Measurements from ENCODE around the gene PPFIA3.
"Not testable (repeated sequence)": the region's sequence is repeated elsewhere in the genome, so short reads cannot be mapped to it uniquely, and the experiment has no call there.

PPFIA3 gene

GRCh38 chr19:49125025-49125731, 5.8 kb downstream of the PPFIA3 start:
- no peak for DNase-seq (ENCODE audit: low read depth)

DNA sequence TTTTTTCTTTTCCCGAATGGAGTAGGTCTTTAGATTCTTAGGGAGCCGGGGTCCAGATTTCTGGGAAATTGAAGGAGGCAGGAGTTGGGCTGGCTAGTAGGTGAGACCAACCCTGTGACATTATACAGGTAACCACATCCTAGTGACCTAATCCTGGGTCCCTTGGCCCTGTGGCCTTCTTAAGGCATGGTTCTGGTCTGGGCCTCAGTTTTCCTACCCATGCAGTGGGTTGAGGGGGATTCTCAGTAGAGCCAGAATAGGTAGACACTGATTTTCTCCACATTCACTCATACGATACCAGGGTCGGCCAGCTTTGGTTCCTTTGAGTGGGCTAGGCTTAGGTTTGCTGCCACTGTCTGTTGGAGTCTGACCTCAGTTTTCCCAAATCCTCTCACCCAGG, 7.2 kb downstream of the PPFIA3 start:
- DNase-seq (ENCODE audit: low read depth) = no peak

GRCh38 chr19:49127225-49127624, 7.9 kb downstream of the PPFIA3 start:
- DNase-seq (ENCODE audit: low read depth) = not testable (repeated sequence)

- DNase-seq (ENCODE audit: low read depth) = peak; percentile 86
Measured at GRCh38 chr19:49127674-49128544, 8.6 kb downstream of the PPFIA3 start.

GRCh38 chr19:49128545-49129237, 9.3 kb downstream of the PPFIA3 start:
- DNase-seq (ENCODE audit: low read depth) = no peak

DNA sequence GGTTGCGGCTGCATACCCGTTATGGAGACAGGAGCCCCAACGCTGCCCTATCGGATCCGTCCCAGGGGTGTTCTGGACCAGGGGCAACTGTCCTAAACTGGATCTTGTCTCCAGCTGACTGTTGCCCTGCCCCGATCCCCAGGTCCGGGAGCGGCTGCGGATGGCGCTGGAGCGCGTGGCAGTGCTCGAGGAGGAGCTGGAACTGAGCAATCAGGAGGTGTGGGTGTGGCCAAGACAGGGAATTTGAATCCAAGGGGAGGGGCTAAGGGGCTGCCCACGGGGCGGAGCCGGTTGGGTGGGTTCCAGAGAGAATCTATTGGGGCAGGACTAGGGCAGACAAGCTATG, 9.9 kb downstream of the PPFIA3 start:
- DNase-seq (ENCODE audit: low read depth) = no peak

GRCh38 chr19:49130325-49130724, 11.0 kb downstream of the PPFIA3 start:
- no peak for DNase-seq (ENCODE audit: low read depth)

GRCh38 chr19:49132974-49133609, 13.7 kb downstream of the PPFIA3 start:
- DNase-seq (ENCODE audit: low read depth) = no peak

DNA sequence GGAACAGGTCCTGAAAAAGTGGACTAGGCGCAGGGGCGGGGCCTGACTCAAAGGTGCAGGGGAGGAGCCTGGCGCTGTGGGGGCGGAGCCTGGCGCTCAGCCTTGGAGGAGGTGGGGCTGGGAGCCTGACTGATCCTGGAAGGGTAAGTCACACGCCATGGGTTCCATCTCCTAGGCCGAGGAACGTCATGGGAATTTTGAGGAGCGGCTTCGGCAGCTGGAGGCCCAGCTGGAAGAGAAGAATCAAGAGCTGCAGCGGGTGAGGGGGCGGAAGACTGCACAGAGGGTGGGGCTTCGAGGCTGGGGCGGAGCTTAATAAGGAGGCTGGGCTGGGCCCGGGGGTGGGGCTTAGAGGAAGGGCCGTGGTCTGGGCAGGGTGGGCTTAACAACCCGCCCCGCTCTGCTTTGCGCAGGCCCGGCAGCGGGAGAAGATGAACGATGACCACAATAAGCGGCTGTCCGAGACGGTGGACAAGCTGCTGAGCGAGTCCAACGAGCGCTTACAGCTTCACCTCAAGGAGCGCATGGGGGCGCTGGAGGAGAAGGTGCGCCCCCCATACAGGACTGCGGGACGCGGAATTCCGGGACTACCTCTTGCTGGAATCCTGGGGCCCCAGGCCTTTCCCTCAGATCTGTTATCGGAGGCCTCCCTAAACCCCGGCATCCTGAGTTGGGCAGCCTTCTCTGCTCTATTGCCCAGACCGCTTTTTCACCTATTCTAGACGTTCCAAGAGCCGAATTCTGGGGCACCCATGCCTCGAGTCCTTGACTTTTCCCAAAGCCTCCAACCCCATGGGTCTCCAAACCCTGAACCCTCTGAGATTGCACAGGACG, 14.5 kb downstream of the PPFIA3 start:
- no peak for DNase-seq (ENCODE audit: low read depth)

DNA sequence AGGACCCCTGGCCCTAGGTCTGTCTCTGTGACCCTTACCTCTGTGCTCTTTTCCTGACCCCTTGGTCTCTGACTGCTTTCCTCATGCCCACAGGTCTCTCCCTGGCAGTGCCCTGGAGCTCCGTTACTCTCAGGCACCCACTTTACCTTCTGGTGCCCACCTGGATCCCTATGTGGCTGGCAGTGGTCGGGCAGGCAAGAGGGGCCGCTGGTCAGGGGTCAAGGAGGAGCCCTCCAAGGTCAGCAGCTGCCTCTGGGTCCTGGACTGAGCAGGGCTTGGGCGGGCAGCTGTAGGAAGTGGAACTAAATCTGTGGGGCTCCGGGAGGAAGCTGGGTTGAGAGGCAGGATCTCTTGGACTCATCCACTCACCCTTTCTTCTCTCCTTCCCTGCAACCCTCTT, 16.3 kb downstream of the PPFIA3 start:
- no peak for DNase-seq (ENCODE audit: low read depth)

GRCh38 chr19:49136771-49137171, 17.4 kb downstream of the PPFIA3 start:
- DNase-seq (ENCODE audit: low read depth) = no peak

- DNase-seq (ENCODE audit: low read depth) = no peak
Measured at GRCh38 chr19:49140951-49141350, 21.6 kb downstream of the PPFIA3 start.

GRCh38 chr19:49141352-49141751, 22.0 kb downstream of the PPFIA3 start:
- DNase-seq (ENCODE audit: low read depth) = no peak

GRCh38 chr19:49142866-49143335, 23.6 kb downstream of the PPFIA3 start:
- no peak for DNase-seq (ENCODE audit: low read depth)

- peak; percentile 70 for DNase-seq (ENCODE audit: low read depth)
Measured at GRCh38 chr19:49145573-49146407, 26.4 kb downstream of the PPFIA3 start.

GRCh38 chr19:49146408-49146770, 27.0 kb downstream of the PPFIA3 start:
- DNase-seq (ENCODE audit: low read depth) = not testable (repeated sequence)

DNA sequence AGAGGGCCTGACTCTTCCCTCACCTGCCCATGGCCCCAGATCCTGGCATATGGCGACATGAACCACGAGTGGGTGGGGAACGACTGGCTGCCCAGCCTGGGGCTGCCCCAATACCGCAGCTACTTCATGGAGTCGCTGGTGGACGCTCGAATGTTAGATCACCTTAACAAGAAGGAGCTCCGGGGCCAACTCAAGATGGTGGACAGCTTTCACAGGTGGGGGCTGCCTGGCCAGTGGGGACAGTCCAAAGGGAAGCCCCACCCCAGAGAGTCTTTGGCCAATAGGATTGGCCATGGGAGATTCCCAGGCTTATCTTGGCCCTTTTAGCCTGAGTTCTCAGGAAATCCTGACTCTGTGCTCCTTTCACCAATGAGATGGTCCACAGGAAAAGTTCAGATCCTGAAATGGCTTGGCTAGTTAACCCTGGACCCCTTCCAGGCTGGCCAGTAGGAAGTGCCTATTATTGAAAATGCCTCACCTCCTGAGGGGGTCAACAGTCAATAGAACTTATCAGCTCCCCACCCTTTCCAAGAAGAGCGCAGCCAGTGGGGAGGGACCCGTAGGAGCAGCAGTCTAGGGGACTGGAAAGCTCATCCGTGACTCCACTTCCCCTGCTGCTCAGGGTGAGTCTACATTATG, 28.8 kb downstream of the PPFIA3 start:
- DNase-seq (ENCODE audit: low read depth) = no peak

DNA sequence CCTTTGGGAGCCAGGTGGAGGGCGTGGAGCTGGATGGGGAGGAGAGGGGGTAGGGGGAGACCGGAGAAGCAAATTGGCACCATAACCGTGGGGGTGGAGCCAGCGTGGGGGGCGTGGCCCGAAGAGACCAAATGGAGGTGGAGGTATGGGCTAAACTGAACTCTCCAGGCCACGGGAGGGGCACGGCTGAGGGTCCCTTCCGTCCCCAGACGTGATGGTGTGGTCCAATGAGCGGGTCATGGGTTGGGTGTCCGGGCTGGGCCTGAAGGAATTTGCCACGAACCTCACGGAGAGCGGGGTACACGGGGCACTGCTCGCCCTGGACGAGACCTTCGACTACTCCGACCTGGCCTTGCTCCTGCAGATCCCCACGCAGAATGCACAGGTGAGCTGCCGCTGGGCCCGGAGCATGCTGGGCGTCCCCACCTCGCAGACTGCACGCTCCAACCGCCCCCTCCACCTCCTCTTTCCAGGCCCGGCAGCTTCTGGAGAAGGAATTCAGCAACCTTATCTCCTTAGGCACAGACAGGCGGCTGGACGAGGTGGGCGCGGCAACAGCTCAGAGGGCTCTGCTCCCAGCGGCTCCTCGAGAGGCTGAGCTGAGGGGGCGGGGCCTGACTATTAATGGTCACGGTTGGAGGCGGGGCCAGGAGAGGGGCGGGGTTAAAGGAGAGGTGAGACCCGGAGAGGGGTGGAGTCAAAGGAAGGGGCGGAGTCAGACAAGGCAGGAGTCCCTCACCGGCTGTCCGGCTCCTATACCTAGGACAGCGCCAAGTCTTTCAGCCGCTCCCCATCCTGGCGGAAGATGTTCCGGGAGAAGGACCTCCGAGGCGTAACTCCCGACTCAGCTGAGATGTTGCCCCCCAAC, 29.7 kb downstream of the PPFIA3 start:
- peak; percentile 62 for DNase-seq (ENCODE audit: low read depth)

GRCh38 chr19:49149652-49150105, 30.3 kb downstream of the PPFIA3 start:
- DNase-seq (ENCODE audit: low read depth) = no peak

Data from activated gamma-delta T cell treated with anti-CD3 and anti-CD28 coated beads, Interleukin-2, amount 50 U/mL, for 16 hours (primary cell).